ENCODE results near the gene NEURL4.

Gene NEURL4

GRCh38 chr17:7329997-7330637 lies 982 bp upstream of the NEURL4 start:
- H3K36me3 ChIP-seq (ENCODE audit: insufficient read depth, low read length), result peaks cover 25% of the 10 kb centered on the region
- H2AFZ ChIP-seq (ENCODE audit: low read depth, low read length), result peak overlapping the region; percentile 80
- DNase-seq (peak; percentile 86), ATAC-seq (ENCODE audit: insufficient read depth, low read depth) (peak; percentile 79)
- peaks cover 36% of the 10 kb centered on the region for H3K79me2 ChIP-seq (ENCODE audit: insufficient read depth, low read length)
- peaks cover 41% of the 10 kb centered on the region for H3K4me1 ChIP-seq (ENCODE audit: insufficient read depth, low read length)
- H3K4me2 ChIP-seq (ENCODE audit: insufficient read depth, low read length), result peak overlapping the region; percentile 80
- H3K9ac ChIP-seq (ENCODE audit: low read depth, low read length), result peak overlapping the region; percentile 68
- no peaks in the 10 kb centered on the region for H3K27me3 ChIP-seq (ENCODE audit: insufficient read depth, low read length, poor library complexity)
- peak overlapping the region; percentile 30 to 73 for H3K4me3 ChIP-seq (ENCODE audit: low read depth in 1 of 2, low read length in 2 of 2)
- TF ChIP-seq EZH2 (IDR thresholded peaks at IDR 0.05; ENCODE audit: borderline replicate concordance, low read depth, low read length, severe bottlenecking) (no peak), CTCF (IDR thresholded peaks at IDR 0.05; ENCODE audit: borderline replicate concordance, extremely low read depth, low read length, poor library complexity, severe bottlenecking) (no peak)
- H3K9me3 ChIP-seq (ENCODE audit: insufficient read depth, low read length, severe bottlenecking), result no peaks in the 10 kb centered on the region
- peak overlapping the region; percentile 96 for H3K27ac ChIP-seq (ENCODE audit: low read length)
- H4K20me1 ChIP-seq (ENCODE audit: insufficient read depth, low read length), result no peaks in the 10 kb centered on the region

GRCh38 chr17:7329374-7329996 lies 350 bp upstream of the NEURL4 start:
- Histone ChIP-seq H3K9me3 (ENCODE audit: insufficient read depth, low read length, severe bottlenecking) (no peaks in the 10 kb centered on the region), H3K27me3 (ENCODE audit: insufficient read depth, low read length, poor library complexity) (no peaks in the 10 kb centered on the region), H3K79me2 (ENCODE audit: insufficient read depth, low read length) (peaks cover 35% of the 10 kb centered on the region), H3K4me3 (ENCODE audit: low read depth in 1 of 2, low read length in 2 of 2) (peak overlapping the region; percentile 30 to 73), H4K20me1 (ENCODE audit: insufficient read depth, low read length) (no peaks in the 10 kb centered on the region), H3K36me3 (ENCODE audit: insufficient read depth, low read length) (peaks cover 31% of the 10 kb centered on the region), H3K9ac (ENCODE audit: low read depth, low read length) (peak overlapping the region; percentile 68), H2AFZ (ENCODE audit: low read depth, low read length) (peak overlapping the region; percentile 80), H3K4me1 (ENCODE audit: insufficient read depth, low read length) (peaks cover 35% of the 10 kb centered on the region), H3K27ac (ENCODE audit: low read length) (peak overlapping the region; percentile 96), H3K4me2 (ENCODE audit: insufficient read depth, low read length) (peak overlapping the region; percentile 80)
- TF ChIP-seq EZH2 (IDR thresholded peaks at IDR 0.05; ENCODE audit: borderline replicate concordance, low read depth, low read length, severe bottlenecking) (no peak), CTCF (IDR thresholded peaks at IDR 0.05; ENCODE audit: borderline replicate concordance, extremely low read depth, low read length, poor library complexity, severe bottlenecking) (no peak)
- DNase-seq, result peak; percentile 99
- ATAC-seq (ENCODE audit: insufficient read depth, low read depth), result peak; percentile 72

GRCh38 chr17:7328009-7328408 lies 1.1 kb downstream of the NEURL4 start:
- H3K27me3 ChIP-seq (ENCODE audit: insufficient read depth, low read length, poor library complexity), result no peaks in the 10 kb centered on the region
- ATAC-seq (ENCODE audit: insufficient read depth, low read depth) (no peak), DNase-seq (no peak)
- no peak for TF ChIP-seq EZH2 (IDR thresholded peaks at IDR 0.05; ENCODE audit: borderline replicate concordance, low read depth, low read length, severe bottlenecking)
- no peak for TF ChIP-seq CTCF (IDR thresholded peaks at IDR 0.05; ENCODE audit: borderline replicate concordance, extremely low read depth, low read length, poor library complexity, severe bottlenecking)
- peaks cover 46% of the 10 kb centered on the region for H3K36me3 ChIP-seq (ENCODE audit: insufficient read depth, low read length)
- H3K9me3 ChIP-seq (ENCODE audit: insufficient read depth, low read length, severe bottlenecking), result no peaks in the 10 kb centered on the region
- H3K4me3 ChIP-seq (ENCODE audit: low read depth in 1 of 2, low read length in 2 of 2), result peak overlapping the region in 1 of 2 experiments; percentile 73; a peak in 3 of 4 replicates
- peak overlapping the region; percentile 80 for H3K4me2 ChIP-seq (ENCODE audit: insufficient read depth, low read length)
- no peak overlapping the region for H2AFZ ChIP-seq (ENCODE audit: low read depth, low read length)
- H3K9ac ChIP-seq (ENCODE audit: low read depth, low read length), result peak overlapping the region; percentile 68
- H4K20me1 ChIP-seq (ENCODE audit: insufficient read depth, low read length), result no peaks in the 10 kb centered on the region
- H3K27ac ChIP-seq (ENCODE audit: low read length), result peak overlapping the region; percentile 96; the same call in 1 of the 2 replicates
- H3K4me1 ChIP-seq (ENCODE audit: insufficient read depth, low read length), result peaks cover 35% of the 10 kb centered on the region
- H3K79me2 ChIP-seq (ENCODE audit: insufficient read depth, low read length), result peaks cover 35% of the 10 kb centered on the region

Measured in DND-41 (cell line).